CD4-positive, alpha-beta T cell treated with Interleukin-6 for 4 hours (primary cell): ENCODE measurements around the gene FNDC3B.

Experiments used
- DNase-seq: peaks from one replicate; pipeline ENCODE4 v3.0.0-alpha.2; 2020; ENCODE audit warnings: mixed read lengths

FNDC3B gene

DNA sequence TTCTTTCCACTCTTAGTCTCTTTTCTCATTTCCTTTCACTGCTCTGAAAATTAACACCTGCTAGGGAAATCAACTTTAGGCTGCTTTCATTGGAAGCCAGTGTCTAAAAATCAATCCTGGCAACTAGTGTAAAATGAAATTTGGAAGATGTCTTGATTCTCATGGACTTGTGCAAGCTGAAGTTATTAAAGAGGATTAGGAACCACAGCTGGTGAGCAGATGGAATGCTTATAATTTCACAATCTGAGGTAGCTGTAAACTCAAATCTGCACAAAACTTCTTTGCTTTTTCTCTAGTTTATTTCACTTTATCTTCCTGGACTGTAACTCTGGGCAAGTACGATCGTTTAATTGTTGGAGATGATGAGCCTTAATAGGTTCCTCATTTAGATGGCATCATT is 233.3 kb downstream of the FNDC3B start:
- no peak for DNase-seq

DNA sequence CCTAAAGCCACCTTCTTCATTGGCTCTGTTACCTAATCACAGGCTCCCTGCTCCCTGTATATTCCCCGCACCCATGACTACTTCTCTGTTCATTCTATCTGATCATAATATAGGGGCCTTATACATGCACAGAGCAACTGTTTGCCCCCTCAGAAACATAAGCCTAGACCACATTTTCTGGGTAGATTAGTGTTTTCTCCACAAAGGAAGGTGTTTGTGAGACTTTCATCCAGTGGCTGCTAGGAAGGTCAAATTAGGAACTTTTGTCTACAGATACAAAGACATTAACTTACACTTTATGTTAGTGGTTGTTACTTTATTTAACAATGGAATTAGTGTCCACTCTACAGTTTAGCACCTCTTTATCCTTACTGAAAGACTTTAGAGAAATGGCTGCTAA is 234.0 kb downstream of the FNDC3B start:
- DNase-seq: no peak

DNA sequence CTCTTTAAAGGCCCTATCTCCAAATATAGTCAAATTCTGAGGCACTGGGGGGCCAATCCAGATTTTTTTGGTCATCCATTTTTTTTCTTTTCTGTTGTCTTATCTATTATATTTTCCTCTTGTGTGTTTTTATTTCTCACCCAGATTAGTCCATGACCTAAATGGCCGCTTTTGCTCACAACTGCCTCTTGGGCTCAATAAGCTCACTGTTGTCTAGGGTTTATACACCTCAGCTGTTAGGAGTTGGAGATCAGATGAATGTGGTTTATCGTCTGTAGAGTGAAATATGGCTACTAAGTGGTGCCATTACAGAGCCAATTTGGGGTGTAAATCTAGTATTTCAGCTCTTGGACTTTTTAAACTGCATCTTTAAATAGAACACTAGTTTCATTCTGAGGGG is 235.5 kb downstream of the FNDC3B start:
- no peak for DNase-seq

DNA sequence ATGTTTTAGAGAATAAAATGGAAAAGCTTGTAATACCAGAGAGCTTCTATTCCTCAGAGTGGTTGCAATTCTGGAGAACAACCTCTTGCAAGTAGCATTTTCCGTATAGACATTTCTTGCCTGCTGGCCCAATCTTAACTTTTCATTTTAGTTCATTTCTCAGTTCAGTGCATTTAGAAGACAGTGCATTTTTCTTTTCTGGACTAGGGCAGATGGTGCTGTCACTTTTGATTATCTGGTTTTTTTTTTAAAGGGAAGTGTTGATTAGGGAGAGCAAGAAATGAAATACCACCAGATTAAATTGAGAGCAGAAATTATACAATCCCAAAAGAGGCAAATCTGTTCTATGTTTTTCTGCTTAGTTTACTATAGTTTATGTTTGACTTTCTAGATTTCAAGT is 236.2 kb downstream of the FNDC3B start:
- DNase-seq: no peak

DNA sequence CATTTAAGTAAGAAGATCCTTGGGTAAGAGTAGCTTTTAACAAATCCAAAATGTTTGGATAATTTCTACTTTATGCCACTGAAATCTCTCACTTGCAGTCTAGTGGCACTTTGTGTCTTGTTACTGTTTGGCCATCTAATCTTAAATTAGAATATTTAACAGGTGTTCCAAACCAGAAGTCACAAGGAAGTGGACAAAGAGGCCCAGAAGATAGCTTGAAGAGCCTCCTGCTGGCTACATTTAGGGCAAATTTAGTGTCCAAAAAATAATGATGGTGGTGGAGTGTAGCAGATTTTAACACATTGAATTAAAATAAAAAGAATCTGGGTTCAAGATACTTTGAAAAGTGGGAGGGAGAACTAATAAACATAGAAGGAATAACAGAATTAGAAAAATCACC is 236.7 kb downstream of the FNDC3B start:
- DNase-seq: no peak

DNA sequence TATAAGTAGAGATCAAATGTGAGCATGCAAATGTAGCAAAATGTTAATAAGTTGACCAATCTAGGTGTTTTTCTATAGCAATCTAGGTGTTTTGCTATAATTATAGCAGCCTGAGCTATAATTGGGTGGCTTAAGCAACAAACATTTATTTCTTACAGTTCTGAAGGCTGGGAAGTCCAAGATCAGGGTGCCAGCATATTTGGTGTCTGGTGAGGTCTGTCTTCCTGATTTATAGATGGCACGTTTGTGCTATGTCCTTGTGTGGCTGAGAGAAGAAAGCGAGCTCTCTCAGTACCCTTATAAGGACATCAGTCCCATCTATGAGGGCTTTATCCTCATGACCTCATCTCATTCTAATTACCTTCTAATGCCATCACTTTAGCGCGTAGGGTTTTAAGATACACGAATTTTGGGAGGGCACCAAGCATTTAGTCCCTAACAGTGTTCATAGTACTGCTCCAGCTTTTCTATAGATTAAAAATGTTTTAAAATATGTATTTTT is 237.8 kb downstream of the FNDC3B start:
- no peak for DNase-seq

DNA sequence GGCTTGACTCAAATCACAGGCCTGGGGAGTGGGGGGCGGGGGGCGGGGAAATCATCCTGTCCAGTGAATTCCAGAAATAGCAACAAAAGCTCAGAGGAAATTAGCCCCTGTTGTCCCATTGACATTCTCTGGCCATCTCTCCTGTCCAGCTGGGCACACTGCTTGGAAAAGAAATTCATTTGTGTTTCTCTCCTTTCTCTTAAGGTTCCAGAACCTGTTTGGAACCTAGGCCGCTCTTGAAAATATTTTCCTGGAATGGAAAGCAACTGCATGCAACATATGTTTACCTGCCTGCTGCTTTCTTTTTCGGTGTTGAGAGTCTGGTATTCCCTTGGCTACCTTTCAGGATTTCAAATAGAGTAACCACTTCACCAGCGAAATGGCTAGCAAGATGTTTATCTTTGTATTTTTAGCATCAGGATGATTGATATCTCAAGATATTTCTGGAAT is 239.8 kb downstream of the FNDC3B start:
- no peak for DNase-seq

DNA sequence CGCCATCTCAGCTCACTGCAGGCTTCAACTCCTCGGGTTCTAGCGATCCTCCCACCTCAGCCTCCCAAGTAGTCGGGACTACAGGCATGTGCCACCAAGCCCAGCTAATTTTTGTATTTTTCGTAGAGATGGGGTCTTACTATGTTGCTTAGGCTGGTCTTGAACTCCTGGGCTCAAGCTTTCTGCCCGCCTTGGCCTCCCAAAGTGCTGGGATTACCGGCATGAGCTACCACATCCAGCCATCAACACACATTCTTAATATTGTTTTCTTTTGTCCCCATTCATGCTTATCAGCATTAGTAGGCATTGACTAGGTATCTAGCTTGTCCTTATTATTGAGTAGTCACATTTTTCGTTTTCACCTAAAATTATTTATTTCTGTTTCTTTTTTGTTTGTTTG is 240.6 kb downstream of the FNDC3B start:
- no peak for DNase-seq

DNA sequence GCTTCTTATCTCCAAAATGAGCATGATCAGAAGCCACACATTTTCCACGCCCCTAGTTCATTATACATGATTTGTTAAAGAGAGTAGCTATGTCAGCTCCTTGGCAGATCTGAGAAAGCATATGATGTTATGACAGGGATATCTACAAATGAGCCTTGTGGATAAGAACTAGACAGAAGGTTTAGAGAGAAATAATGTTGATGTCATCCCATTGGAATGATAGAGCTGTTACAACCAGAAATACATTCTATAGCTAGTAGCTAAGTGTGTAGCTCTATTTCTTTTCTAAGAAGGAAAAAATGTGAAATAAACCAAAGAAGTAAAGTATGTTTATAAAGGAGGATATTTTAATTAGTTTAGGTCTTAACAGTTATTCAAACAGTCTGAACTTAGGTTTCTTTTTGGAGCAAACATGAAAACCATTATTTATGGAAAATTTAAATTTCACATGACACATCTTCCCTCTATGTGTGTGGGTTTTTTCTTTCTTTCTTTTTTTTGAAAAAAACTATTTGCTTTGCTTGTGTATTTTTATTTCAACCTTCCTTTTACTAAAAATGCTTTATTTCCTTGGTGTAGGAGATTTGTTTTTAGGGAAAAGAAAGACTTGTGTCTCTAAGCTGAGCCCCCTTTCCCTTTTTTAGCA is 241.2 kb downstream of the FNDC3B start:
- no peak for DNase-seq

DNA sequence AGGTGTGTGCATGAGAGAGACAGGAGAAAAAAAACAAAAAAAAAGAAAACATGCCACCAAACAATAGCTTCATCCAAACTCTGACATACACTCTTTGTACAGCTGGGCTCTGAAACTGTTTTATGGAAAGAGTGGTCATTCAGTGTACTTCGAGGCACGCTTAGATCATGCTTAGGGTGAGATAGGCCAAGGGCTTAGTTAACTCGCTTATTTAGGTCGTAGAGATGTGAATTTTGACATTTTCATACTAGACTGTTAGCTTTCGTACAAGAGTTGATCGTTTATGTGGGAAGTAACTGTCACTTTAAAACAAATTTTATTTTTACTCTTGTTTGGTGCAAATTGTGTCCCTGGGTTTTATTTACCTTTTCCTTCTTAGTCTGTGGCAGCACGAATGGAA is 242.5 kb downstream of the FNDC3B start:
- DNase-seq: no peak

DNA sequence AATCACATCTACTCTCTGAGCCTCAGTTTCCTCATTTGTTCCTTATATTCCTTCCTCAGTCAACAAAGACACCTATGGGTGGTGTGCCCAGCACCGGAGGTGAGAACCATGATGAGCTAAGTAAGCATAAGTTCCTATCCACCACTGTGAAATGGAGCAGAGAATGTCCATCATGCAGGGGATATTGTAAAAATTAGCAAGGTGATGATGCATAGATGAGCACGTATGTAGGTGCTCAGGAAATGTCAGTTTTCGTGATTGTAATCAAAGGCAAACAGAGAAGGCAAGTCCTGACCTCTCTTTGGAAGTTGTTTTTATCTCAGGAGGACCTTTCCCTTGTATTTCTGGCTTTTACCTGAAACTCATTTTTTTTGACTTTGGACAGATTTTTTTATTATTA is 243.5 kb downstream of the FNDC3B start:
- no peak for DNase-seq

DNA sequence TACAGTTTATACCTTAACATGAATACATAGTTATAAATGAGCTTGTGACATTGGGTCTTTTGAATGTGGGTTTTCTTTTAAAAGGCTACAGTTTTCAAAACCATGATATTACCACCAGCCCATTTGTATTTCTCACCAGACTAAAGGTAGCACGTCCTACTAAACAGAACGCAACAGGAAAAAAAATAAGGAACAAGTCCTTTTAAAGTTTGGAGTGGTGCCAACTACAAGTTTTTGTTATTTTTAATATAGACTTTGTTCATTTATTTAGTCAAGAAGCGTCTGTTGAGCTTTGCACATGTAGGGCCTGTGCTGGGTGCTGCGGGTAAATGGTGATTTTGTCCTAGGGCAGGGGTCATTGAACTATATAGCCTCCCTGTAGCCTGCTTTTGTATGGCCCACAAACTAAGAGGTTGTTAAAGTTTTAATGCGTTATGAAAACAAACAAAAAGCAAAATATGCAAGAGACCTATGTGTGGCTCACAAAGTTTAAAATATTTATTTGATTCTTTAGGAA is 244.5 kb downstream of the FNDC3B start:
- no peak for DNase-seq

DNA sequence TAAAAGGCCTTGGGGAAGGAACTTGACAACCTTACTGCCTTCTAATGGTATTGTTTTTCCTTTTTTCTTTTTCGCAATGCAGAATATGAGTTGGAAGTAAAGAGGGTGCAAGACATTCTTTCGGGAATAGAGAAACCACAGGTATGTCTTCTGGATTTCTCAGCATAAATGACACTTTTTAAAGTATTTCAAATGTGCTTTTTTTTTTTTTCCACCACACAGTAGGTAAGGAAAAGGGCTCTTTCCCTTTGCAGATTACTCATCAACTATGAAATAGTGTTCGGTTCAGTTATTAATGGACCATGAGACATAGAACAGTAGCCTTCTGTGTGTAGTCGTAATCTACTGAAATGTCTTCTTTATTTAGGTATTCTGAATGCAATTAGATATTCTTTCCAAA is 246.5 kb downstream of the FNDC3B start:
- DNase-seq: no peak

DNA sequence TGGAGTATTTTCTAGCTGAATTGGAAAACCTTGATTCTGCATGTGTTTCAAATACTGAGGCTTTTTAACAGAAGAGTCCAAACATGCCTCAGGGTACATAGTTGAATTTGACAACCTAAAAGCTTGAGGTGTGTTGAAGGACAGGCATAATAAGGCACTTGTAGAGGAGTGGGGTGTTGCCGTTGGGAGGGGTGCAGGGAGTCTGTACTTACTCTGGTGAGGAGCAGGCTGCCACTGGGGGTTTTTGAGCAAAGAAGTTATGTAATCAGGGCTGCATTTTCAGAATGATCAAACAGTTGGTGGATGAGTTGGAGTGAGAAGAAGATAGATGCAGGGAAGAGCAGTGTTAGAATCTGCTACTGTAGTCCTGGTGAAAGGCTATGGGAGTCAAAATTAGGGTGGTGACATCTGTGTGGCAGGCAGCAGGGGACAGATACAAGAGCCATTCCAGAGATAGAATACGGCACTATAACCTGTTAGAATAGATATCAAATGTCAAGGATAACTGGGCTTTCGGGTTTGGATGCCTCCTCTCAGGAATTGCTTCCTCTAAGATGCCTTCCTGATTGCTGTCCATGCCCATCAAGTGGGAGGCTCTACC is 247.3 kb downstream of the FNDC3B start:
- no peak for DNase-seq

DNA sequence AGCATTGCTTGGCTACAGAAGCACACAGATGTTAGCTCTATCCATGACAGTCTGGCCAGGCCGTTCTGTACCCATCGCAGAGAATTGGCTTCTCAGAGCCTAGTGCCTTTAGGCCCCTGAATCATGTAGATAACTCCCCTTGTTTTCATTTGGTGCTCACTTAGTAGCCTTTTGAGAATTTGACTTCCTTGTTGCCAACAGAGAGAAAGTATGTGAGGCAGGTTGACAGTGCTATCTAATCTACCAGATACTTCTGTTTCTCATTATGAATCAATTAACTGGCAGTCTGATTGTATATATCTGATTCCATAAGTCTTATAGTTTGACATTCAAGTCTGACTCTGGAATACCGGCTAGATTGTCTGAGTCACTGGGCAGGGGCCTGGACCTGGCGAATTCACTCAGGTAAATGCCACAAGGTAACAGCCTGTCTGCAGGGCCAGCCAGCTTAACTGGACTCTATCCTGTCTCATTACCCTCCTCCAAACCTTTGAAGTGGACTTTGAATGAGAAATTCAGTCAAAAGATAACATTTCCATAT is 248.6 kb downstream of the FNDC3B start:
- no peak for DNase-seq

DNA sequence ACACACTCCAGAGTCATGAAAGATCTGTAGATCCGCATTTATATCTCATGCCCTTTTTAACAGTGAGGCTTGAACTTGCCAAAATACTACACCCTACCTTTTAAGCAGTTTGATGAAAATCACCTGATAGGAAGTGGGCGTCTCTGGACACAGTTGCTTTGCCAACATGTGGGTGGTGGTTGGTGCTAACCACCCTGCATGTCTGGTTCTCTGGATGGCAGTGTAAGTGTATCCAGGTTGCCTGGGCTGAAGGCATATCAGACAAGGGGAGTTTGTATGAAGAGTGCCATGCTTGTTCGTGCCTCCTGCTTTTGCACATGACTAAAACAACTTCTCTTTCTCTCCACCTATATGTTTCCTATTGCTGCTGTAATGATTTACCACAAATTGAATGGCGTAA is 249.3 kb downstream of the FNDC3B start:
- no peak for DNase-seq

DNA sequence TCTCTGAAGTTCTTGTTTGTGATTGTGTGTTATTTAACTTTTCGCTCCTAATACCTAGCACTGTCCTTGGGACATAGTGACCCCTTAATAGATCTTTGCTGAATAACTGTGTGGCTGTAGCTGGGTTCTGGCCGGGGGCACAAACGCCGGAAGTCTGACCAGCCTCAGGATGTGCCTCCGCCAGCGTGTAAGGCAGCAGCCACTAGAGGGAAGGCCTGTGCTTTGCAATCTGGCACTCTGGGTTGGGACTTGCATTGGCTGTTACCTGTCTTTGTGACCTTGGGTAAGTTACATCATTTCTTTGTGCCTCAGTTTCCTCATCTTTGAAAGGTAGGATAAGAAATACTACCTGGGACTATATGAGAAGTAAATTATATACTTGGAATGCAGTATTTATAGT is 250.2 kb downstream of the FNDC3B start:
- DNase-seq: no peak

DNA sequence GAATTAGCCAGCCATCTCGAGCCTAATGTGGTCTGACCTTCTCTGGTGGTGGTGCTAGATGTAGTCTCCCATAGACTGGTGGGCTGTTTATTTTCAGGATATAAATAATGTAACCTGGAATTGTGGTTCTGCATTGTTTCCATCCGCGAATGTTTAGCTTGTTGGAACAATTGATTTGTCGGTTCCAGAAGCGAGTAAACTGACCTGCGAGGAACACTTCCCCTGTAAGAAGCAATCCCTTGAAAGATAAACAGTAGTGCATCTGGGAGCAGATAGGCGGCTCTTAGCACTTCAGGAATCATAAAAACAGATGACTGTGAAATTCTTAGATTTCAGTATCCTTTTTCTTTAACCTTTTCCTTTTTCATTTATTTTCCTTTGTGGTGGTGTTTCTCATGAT is 251.1 kb downstream of the FNDC3B start:
- no peak for DNase-seq

DNA sequence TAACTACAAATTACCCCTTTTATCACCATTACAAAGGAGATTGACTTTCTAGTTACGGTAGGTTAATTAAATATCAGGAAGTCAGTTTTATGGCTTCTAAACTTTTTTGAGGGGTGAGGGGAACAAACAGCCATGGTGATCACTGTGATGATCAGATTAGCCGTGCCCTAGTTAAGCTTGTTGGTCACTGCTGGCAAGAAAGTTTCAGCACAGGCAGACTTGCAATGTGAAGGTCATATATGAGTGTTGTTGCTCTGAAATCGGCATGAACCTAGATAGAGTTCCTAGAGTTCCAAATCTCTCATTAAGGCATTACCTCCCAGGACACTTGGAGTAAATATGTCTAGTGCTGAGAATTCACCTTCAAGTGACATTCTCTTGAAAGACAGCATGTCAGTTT is 252.3 kb downstream of the FNDC3B start:
- no peak for DNase-seq

DNA sequence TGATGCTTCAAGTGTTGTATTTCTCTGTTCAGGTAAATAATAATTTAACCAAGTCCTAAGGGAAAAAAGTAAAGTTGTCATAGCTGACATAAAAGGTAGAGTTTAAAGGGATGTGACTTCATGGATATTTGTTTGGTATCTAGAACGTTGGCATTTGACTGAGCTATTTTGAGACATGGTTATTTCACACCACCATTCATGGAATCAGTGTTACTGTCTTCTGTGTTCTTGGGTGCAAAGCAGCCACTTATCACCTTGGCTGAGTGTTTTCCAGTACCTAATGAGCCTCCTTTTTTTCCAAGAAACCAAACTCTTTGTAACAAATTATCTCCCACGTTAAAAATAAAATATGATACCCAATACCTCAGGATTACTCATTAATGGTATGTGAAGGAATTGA is 253.0 kb downstream of the FNDC3B start:
- no peak for DNase-seq

DNA sequence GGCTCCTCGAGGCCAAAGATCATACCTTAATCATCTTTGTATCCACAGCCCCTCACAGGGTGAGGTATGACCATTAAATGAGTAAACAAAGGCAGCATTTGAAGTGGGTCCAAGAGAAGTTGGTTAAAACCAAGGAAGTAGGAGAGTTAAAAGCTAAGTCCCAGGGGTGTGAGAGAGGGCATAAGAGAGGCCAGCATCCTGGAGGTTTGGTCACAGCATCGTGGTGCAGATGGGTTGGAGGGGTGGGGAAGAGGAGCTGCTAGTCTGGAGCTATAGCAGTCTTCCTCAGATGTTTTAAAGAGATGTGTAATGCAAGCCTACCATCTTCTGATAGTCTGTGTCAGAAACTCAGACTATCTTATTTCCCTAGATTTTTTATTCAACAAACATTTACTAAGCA is 253.7 kb downstream of the FNDC3B start:
- no peak for DNase-seq

DNA sequence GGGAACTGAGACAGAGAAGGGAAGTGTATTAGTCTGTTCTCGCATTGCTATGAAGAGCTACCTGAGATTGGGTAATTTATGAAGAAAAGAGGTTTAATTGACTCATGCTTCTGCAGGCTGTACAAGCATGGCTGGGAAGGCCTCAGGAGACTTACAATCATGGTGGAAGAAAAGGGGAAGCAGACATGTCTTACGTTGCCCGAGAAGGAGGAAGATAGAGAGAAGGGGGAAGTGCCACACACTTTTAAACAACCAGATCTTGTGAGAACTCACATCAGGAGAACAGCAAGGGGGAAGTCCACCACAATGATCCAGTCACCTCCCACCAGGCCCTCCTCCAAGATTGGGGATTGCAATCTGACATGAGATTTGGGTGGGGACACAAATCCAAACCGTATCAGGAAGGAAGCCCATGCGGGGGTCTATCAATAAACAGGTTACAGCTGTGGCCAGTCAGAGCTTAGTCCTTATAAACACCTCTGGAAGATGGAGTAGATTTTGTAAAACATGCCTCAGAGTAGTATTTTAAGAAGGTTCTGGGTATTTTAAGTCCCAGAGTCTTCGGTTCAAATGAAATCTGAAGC is 254.9 kb downstream of the FNDC3B start:
- no peak for DNase-seq

DNA sequence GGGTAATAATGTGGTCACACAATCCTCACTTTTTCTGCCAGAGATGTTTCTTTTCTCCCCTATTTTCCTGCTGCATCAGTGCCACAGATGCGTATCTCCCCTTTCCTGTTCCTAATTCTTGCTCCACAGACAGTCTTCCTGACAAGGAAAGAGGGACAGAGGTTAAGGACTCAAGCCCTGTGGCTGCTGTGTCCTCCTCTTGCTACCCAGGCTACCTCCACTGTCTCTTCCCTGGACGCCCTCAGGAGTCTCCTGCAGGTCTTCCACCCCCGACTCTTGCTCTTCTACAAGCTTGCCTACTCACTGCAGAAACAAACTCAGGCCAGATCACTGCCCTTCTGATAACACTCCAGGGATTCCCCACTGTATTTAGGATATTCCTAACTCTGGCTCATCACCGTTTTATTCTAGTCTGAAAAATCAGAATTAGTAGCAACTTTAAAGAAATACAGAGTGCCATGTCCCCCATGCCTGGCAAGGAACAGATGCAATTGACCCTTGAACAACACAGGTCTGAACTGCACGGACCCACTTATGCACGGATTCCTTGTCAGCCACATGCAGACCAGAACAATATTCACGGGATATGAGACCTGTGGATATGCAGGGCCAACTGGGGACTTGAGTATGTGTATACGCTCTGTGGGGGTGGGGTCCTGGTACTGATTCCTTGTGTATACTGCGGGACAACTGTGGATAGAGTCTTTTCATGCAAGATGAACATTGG is 257.0 kb downstream of the FNDC3B start:
- DNase-seq: no peak

DNA sequence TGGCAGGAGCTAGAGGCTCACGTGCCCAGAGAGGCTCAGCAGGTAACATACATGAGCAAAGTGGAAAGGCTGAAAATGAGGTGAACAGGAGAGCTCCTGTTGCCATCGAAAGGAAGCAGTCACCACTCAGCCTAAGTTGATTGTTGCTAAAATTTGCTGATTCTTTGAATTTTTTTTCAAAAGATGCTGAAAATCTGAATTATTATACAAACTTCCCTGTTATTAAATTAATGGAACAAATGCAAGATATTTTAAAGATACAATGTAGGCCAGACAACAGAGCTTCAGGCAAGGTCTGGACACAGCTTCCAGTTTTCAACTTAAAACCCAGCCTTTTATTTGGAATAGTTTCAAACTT is 257.6 kb downstream of the FNDC3B start:
- no peak for DNase-seq
